Measurements from ENCODE around the gene ANKRD53. TPM values are rescaled to one million over a fixed set of nuclear protein-coding genes. Genes with fewer than 3 reads are reported as not detected.

Gene ANKRD53
- total RNA-seq, 1 experiment from 2014 or later, result not detected

GRCh38 chr2:70932631-70933230, 45.7 kb upstream of the ANKRD53 start:
- no peak for TF ChIP-seq CTCF (conservative IDR thresholded peaks at IDR 0.05)
- no peak for TF ChIP-seq EZH2 (IDR thresholded peaks at IDR 0.05; ENCODE audit: low read depth)
- Histone ChIP-seq H3K27me3 (ENCODE audit: insufficient read depth, low read depth) (no peaks in the 10 kb centered on the region), H3K4me1 (replicated peaks; ENCODE audit: insufficient read depth) (peaks cover 20% of the 10 kb centered on the region), H3K4me3 (no peak overlapping the region), H3K36me3 (ENCODE audit: low read depth) (no peaks in the 10 kb centered on the region), H3K79me2 (ENCODE audit: low read depth) (no peaks in the 10 kb centered on the region), H3F3A (ENCODE audit: insufficient read depth, low read depth) (peaks cover 6% of the 10 kb centered on the region; the same call in 1 of the 2 replicates), H4K20me1 (ENCODE audit: insufficient read depth) (no peaks in the 10 kb centered on the region), H3K9me2 (ENCODE audit: insufficient read depth) (no peaks in the 10 kb centered on the region), H2AFZ (no peak overlapping the region), H3K9me3 (ENCODE audit: insufficient read depth, low read depth) (no peaks in the 10 kb centered on the region), H3K4me2 (no peak overlapping the region), H3K27ac (no peak overlapping the region)
- intact Hi-C loops (cut with micrococcal nuclease; ENCODE audit: unreplicated experiment), result no loop called here
- CTCF ChIA-PET, result no interaction called here
- no peak for DNase-seq
- BruUV-seq (replicated peaks), result no TSS peak
- POLR2A ChIA-PET (ENCODE audit: unreplicated experiment), result no interaction called here

GRCh38 chr2:70934981-70935380, 43.4 kb upstream of the ANKRD53 start:
- no peaks in the 10 kb centered on the region for H3K79me2 ChIP-seq (ENCODE audit: low read depth)
- 0 out of 2 replicates have a peak overlapping the region, but pooled peaks have one; percentile 45 for H3K27ac ChIP-seq
- no peak for TF ChIP-seq EZH2 (IDR thresholded peaks at IDR 0.05; ENCODE audit: low read depth)
- no peak for TF ChIP-seq CTCF (conservative IDR thresholded peaks at IDR 0.05)
- POLR2A ChIA-PET (ENCODE audit: unreplicated experiment), result no interaction called here
- peaks cover 29% of the 10 kb centered on the region for H3K4me1 ChIP-seq (replicated peaks; ENCODE audit: insufficient read depth)
- CTCF ChIA-PET, result interaction anchor here (0.6 kb wide), 1 partner anchor 1216 kb away, joined by 3 read pairs; no protein-coding TSS in a partner anchor
- H3K9me2 ChIP-seq (ENCODE audit: insufficient read depth), result no peaks in the 10 kb centered on the region
- no peaks in the 10 kb centered on the region for H3K36me3 ChIP-seq (ENCODE audit: low read depth)
- no TSS peak for BruUV-seq (replicated peaks)
- H3K9me3 ChIP-seq (ENCODE audit: insufficient read depth, low read depth), result no peaks in the 10 kb centered on the region
- H4K20me1 ChIP-seq (ENCODE audit: insufficient read depth), result no peaks in the 10 kb centered on the region
- 0 out of 2 replicates have a peak overlapping the region, but pooled peaks have one; percentile 47 for H3K4me2 ChIP-seq
- intact Hi-C loops (cut with micrococcal nuclease; ENCODE audit: unreplicated experiment), result no loop called here
- H2AFZ ChIP-seq, result no peak overlapping the region
- DNase-seq, result no peak
- H3K4me3 ChIP-seq, result no peak overlapping the region
- no peaks in the 10 kb centered on the region for H3K27me3 ChIP-seq (ENCODE audit: insufficient read depth, low read depth)
- peaks cover 6% of the 10 kb centered on the region; the same call in 1 of the 2 replicates for H3F3A ChIP-seq (ENCODE audit: insufficient read depth, low read depth)

- H3K9me2 ChIP-seq (ENCODE audit: insufficient read depth), result no peaks in the 10 kb centered on the region
- DNase-seq, result peak; percentile 63 to 83
- no peaks in the 10 kb centered on the region for H3K36me3 ChIP-seq (ENCODE audit: low read depth)
- intact Hi-C loops (cut with micrococcal nuclease; ENCODE audit: unreplicated experiment), result no loop called here
- H3F3A ChIP-seq (ENCODE audit: insufficient read depth, low read depth), result peaks cover 6% of the 10 kb centered on the region; the same call in 1 of the 2 replicates
- no peaks in the 10 kb centered on the region for H3K79me2 ChIP-seq (ENCODE audit: low read depth)
- H3K4me1 ChIP-seq (replicated peaks; ENCODE audit: insufficient read depth), result peaks cover 29% of the 10 kb centered on the region
- CTCF ChIA-PET, result interaction anchor here (0.7 kb wide), 1 partner anchor 15 kb away, joined by 4 read pairs; no protein-coding TSS in a partner anchor
- peak within 1 kb of the TSS; percentile 45; the same call in 1 of the 2 replicates for H3K27ac ChIP-seq
- TF ChIP-seq CTCF (conservative IDR thresholded peaks at IDR 0.05) (no peak), EZH2 (IDR thresholded peaks at IDR 0.05; ENCODE audit: low read depth) (no peak)
- H2AFZ ChIP-seq, result no peak within 1 kb of the TSS
- H3K9me3 ChIP-seq (ENCODE audit: insufficient read depth, low read depth), result no peaks in the 10 kb centered on the region
- H3K27me3 ChIP-seq (ENCODE audit: insufficient read depth, low read depth), result no peaks in the 10 kb centered on the region
- H4K20me1 ChIP-seq (ENCODE audit: insufficient read depth), result no peaks in the 10 kb centered on the region
- POLR2A ChIA-PET (ENCODE audit: unreplicated experiment), result interaction anchor here (0.5 kb wide), 1 partner anchor 291 kb away, joined by 4 read pairs; the partner anchor contains the start of gene PAIP2B
- no peak within 1 kb of the TSS for H3K4me3 ChIP-seq
- no TSS peak for BruUV-seq (replicated peaks)
- peak within 1 kb of the TSS; percentile 47 for H3K4me2 ChIP-seq
These were observed 42.8 kb upstream of the ANKRD53 start, which contains the start of gene ATP6V1B1 for GRCh38 chr2:70935468-70936164. Gene ATP6V1B1, plus strand, starts transcription at chr2:70935900. Its CDS starts 55 bp downstream, at chr2:70935955.
